Left ventricle myocardium inferior (tissue), 1 donor: ENCODE measurements around the gene USH1C. TPM values are rescaled to one million over a fixed set of nuclear protein-coding genes. Genes with fewer than 3 reads are reported as not detected.

ENCODE experiments used
- DNase-seq: peaks from one replicate; pipeline ENCODE4 v3.0.0-alpha.2; 2020
- H3K27ac ChIP-seq: fragments of 200-600 bp; replicated peaks from 2 replicates; pipeline ENCODE4 v1.8.0; 2021
- H3K27me3 ChIP-seq: fragments of 200-600 bp; 2 replicates; pipeline ENCODE4 v1.8.0; 2021; ENCODE audit warnings: low read depth
- H3K36me3 ChIP-seq: fragments of 200-600 bp; 2 replicates; pipeline ENCODE4 v1.8.0; 2021
- H3K4me1 ChIP-seq: fragments of 200-600 bp; 2 replicates; pipeline ENCODE4 v1.8.0; 2021
- H3K4me3 ChIP-seq: fragments of 200-600 bp; 2 replicates; pipeline ENCODE4 v1.8.0; 2021; ENCODE audit warnings: mild to moderate bottlenecking, moderate library complexity
- H3K9me3 ChIP-seq: fragments of 200-600 bp; replicated peaks from 2 replicates; pipeline ENCODE4 v1.8.0; 2021
- CTCF ChIP-seq: fragments of 200-600 bp; IDR thresholded peaks from 2 replicates; pipeline ENCODE4 v1.8.0; 2021; ENCODE audit warnings: antibody characterized with exemption, mild to moderate bottlenecking, borderline replicate concordance
- intact Hi-C: fragments of 100-400 bp; cut with micrococcal nuclease; formaldehyde crosslinking; loops from one replicate; pipeline ENCODE4 v1.11.0; 2022
- total RNA-seq: library from RNA; stranded (reverse); fragmentation: NEBNext Ultra II Directional; extraction: Animal tissue kit (Norgen Biotek cat#: 25700); gene quantifications from one replicate; pipeline ENCODE4 v1.2.1, GENCODE V29; 2021
- donor health status: DM: no; HTN: yes; CAD: no; lungs with severe emphysema.

USH1C gene
- total RNA-seq, 1 donor from 2014 or later, result not detected

- H3K4me3 ChIP-seq, result no peak overlapping the region
- no peaks in the 10 kb centered on the region for H3K36me3 ChIP-seq
- intact Hi-C loops, result no loop called here
- no peak for DNase-seq
- H3K4me1 ChIP-seq, result peaks cover 23% of the 10 kb centered on the region
- no peak overlapping the region for H3K27ac ChIP-seq
- H3K27me3 ChIP-seq, result peaks cover 13% of the 10 kb centered on the region
- H3K9me3 ChIP-seq, result no peaks in the 10 kb centered on the region
- TF ChIP-seq CTCF, result no peak
These were observed 16.8 kb upstream of the USH1C start for GRCh38 chr11:17561111-17561415.

GRCh38 chr11:17560281-17561110 lies 16.3 kb upstream of the USH1C start:
- no peak for TF ChIP-seq CTCF
- peaks cover 23% of the 10 kb centered on the region for H3K4me1 ChIP-seq

GRCh38 chr11:17559341-17560087 lies 15.3 kb upstream of the USH1C start:
- H3K27me3 ChIP-seq, result peaks cover 13% of the 10 kb centered on the region
- H3K4me3 ChIP-seq, result no peak overlapping the region
- peaks cover 21% of the 10 kb centered on the region for H3K4me1 ChIP-seq
- no peaks in the 10 kb centered on the region for H3K36me3 ChIP-seq
- TF ChIP-seq CTCF, result no peak
- no peaks in the 10 kb centered on the region for H3K9me3 ChIP-seq
- H3K27ac ChIP-seq, result no peak overlapping the region
- intact Hi-C loops, result no loop called here
- DNase-seq, result no peak

More at GRCh38 chr11:17560281-17561110, 16.3 kb upstream of the USH1C start:
- Histone ChIP-seq H3K9me3 (no peaks in the 10 kb centered on the region), H3K36me3 (no peaks in the 10 kb centered on the region), H3K27ac (no peak overlapping the region), H3K27me3 (peaks cover 13% of the 10 kb centered on the region), H3K4me3 (no peak overlapping the region)
- DNase-seq, result no peak
- intact Hi-C loops, result no loop called here

GRCh38 chr11:17558916-17559315 lies 14.7 kb upstream of the USH1C start:
- Histone ChIP-seq H3K36me3 (no peaks in the 10 kb centered on the region), H3K27ac (no peak overlapping the region), H3K4me1 (peaks cover 15% of the 10 kb centered on the region), H3K9me3 (no peaks in the 10 kb centered on the region), H3K4me3 (no peak overlapping the region), H3K27me3 (peaks cover 15% of the 10 kb centered on the region)
- no peak for DNase-seq
- intact Hi-C loops, result no loop called here
- TF ChIP-seq CTCF, result no peak

DNA sequence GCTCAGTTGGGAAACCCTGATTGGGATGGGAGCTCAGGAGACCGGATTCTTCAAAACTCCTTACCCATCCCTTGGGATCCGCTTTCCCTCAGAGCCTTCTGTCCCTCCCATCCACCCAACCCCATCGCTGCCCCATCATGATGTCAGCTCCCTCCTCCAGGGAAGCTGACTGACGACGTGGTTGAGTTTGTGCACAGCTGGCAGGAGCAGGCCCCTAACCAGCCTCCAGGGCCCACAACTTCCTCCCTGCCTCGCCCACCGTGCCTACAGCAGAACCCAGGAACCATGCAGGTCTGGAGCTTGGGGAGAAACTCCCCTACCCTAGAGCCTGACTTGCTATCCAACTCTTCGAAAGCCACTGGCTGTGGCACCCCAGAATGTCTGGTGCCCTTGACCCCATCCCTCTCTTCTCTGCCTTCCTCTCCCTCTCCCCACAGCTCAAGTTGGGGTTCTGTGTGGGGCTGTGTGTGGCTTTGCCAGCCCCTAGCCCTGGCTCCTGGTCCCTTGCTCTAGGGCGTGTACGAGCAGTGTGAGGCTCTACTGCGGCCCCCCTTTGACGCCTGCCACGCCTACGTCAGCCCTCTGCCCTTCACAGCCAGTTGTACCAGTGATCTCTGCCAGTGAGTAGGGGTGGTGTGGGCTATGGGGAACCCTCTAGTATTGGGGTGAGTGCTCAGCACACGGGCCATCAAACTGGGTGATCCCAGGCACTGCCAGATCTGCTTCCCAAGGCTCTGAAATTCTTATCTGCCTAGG lies 14.0 kb upstream of the USH1C start:
- peaks cover 15% of the 10 kb centered on the region for H3K4me1 ChIP-seq
- no peaks in the 10 kb centered on the region for H3K36me3 ChIP-seq
- H3K27ac ChIP-seq, result no peak overlapping the region
- H3K27me3 ChIP-seq, result peaks cover 22% of the 10 kb centered on the region
- no peak for TF ChIP-seq CTCF
- DNase-seq, result no peak
- H3K9me3 ChIP-seq, result no peaks in the 10 kb centered on the region
- intact Hi-C loops, result no loop called here
- no peak overlapping the region for H3K4me3 ChIP-seq
